HL-60 (cell line): ENCODE data around the gene SLC1A7.

ENCODE experiments used
- DNase-seq, 2 experiments: peaks; one replicate each; pipeline ENCODE4 v3.0.0-alpha.2; 2010 to 2020; ENCODE audit warnings: low read depth in 1 of 2, low spot score in 1 of 2
- H3K27ac ChIP-seq: fragments of 250-450 bp; sonication (Bioruptor Pico); replicated peaks from 2 replicates; pipeline ENCODE4 v1.5.1; 2020; ENCODE audit warnings: mild to moderate bottlenecking, moderate library complexity
- H3K27me3 ChIP-seq: fragments of 250-450 bp; sonication (Bioruptor Pico); 2 replicates; pipeline ENCODE4 v1.5.1; 2021; ENCODE audit warnings: mild to moderate bottlenecking, moderate library complexity; ENCODE audit not compliant: insufficient read depth, poor library complexity, severe bottlenecking
- H3K4me3 ChIP-seq: replicated peaks from 2 replicates; pipeline ENCODE4 v1.5.1; 2011; ENCODE audit warnings: mild to moderate bottlenecking, control low read depth, low read length; ENCODE audit not compliant: insufficient read depth
- CTCF ChIP-seq: IDR thresholded peaks from one replicate; pipeline ENCODE4 v1.5.1; 2011; ENCODE audit warnings: low read length, control low read depth, inconsistent platforms; ENCODE audit not compliant: insufficient read depth
- GABPA ChIP-seq: IDR thresholded peaks from 2 replicates; pipeline ENCODE4 v1.6.1; 2012; ENCODE audit warnings: low read depth
- POLR2AphosphoS5 ChIP-seq: IDR thresholded peaks from 2 replicates; pipeline ENCODE4 v1.6.1; 2012; ENCODE audit warnings: low read depth
- REST ChIP-seq: IDR thresholded peaks from 2 replicates; pipeline ENCODE4 v1.6.1; 2012; ENCODE audit warnings: low read depth; ENCODE audit not compliant: insufficient replicate concordance
- SPI1 ChIP-seq: IDR thresholded peaks from 2 replicates; pipeline ENCODE4 v1.6.1; 2012; ENCODE audit warnings: low read depth, mild to moderate bottlenecking, borderline replicate concordance

Gene SLC1A7

GRCh38 chr1:53130878-53131589 lies 11.4 kb downstream of the SLC1A7 start:
- TF ChIP-seq REST (no peak), SPI1 (no peak), POLR2AphosphoS5 (no peak), GABPA (no peak), CTCF (no peak)
- Histone ChIP-seq H3K27me3 (no peaks in the 10 kb centered on the region), H3K4me3 (no peak overlapping the region), H3K27ac (no peak overlapping the region)
- DNase-seq: no peak

- Histone ChIP-seq H3K27me3 (no peaks in the 10 kb centered on the region), H3K4me3 (no peak overlapping the region), H3K27ac (no peak overlapping the region)
- DNase-seq: no peak
- TF ChIP-seq REST (no peak), SPI1 (no peak), POLR2AphosphoS5 (no peak), GABPA (no peak), CTCF (no peak)
Measured at GRCh38 chr1:53130598-53130877, 11.9 kb downstream of the SLC1A7 start.

- TF ChIP-seq CTCF: no peak
- TF ChIP-seq REST: no peak
- no peak for TF ChIP-seq GABPA
- TF ChIP-seq POLR2AphosphoS5: no peak
- no peak for TF ChIP-seq SPI1
- no peak for DNase-seq
- no peak overlapping the region for H3K27ac ChIP-seq
- H3K4me3 ChIP-seq: no peak overlapping the region
- no peaks in the 10 kb centered on the region for H3K27me3 ChIP-seq
Measured at GRCh38 chr1:53129891-53130597, 12.4 kb downstream of the SLC1A7 start.
